Measurements from ENCODE around the gene PPP2R5D. TPM values are rescaled to one million over a fixed set of nuclear protein-coding genes. Genes with fewer than 3 reads are reported as not detected.
A peak's percentile ranks its signal among the peaks of the same experiment; 100 is the strongest.

The PPP2R5D gene
- total RNA-seq, 1 experiment from 2014 or later: 53.5 TPM

GRCh38 chr6:42978839-42979522 is 5.4 kb upstream of the PPP2R5D start, which contains the start of gene PEX6:
Gene PEX6 (minus strand): TSS chr6:42979181. CDS start chr6:42979150, 31 bp downstream.
- H4K8ac ChIP-seq (replicated peaks; ENCODE audit: insufficient read length, low read depth, low read length): no peak within 1 kb of the TSS

More at GRCh38 chr6:42978839-42979522, 5.4 kb upstream of the PPP2R5D start, which contains the start of gene PEX6:
- peaks cover 3 to 6% (median 4%) of the 10 kb centered on the region in 3 experiments; a peak in 4 of 7 replicates for H3K36me3 Mint-ChIP-seq (ENCODE audit: insufficient read depth in 1 of 3, low read depth in 3 of 3)
- H2BK15ac ChIP-seq (ENCODE audit: low read depth, low read length): no peak within 1 kb of the TSS
- H3K14ac ChIP-seq (ENCODE audit: insufficient read depth, low read length): peak within 1 kb of the TSS; percentile 66; the same call in 1 of the 2 replicates
- H3K27me3 Mint-ChIP-seq (ENCODE audit: low read depth): no peaks in the 10 kb centered on the region
- no peak within 1 kb of the TSS for H2BK120ac ChIP-seq (ENCODE audit: low read depth, low read length, poor library complexity, severe bottlenecking)
- H4K91ac ChIP-seq (ENCODE audit: insufficient read length, low read depth, low read length): no peak within 1 kb of the TSS
- H2BK20ac ChIP-seq (ENCODE audit: low read depth, low read length, poor library complexity, severe bottlenecking): no peak within 1 kb of the TSS
- DNase-seq: peak; percentile 96
- TF ChIP-seq CTCF (conservative IDR thresholded peaks at IDR 0.05): no peak
- H3K79me2 ChIP-seq (ENCODE audit: insufficient read depth, low read length): no peaks in the 10 kb centered on the region
- no CpG with 5 or more reads among the region's 59 CpGs for WGBS (ENCODE audit: extremely low coverage, insufficient read length, low lambda C conversion rate)
- peak within 1 kb of the TSS; percentile 76 for H3K4me2 ChIP-seq (ENCODE audit: insufficient read depth, insufficient read length, low read length)
- no peaks in the 10 kb centered on the region for H3K27me3 ChIP-seq (ENCODE audit: insufficient read depth, low read length)
- H3K18ac ChIP-seq (ENCODE audit: insufficient read length, low read depth, low read length): no peak within 1 kb of the TSS
- no peak within 1 kb of the TSS for H2AFZ ChIP-seq (ENCODE audit: low read length)
- no peak within 1 kb of the TSS for H3K4ac ChIP-seq (ENCODE audit: low read depth, low read length)
- no peak within 1 kb of the TSS for H3K56ac ChIP-seq (ENCODE audit: insufficient read length, low read depth, low read length)
- H3K4me3 Mint-ChIP-seq: peak within 1 kb of the TSS; percentile 83 to 87
- H3K9ac ChIP-seq (ENCODE audit: extremely low read depth, insufficient read length, low read length): peak within 1 kb of the TSS; percentile 69
- H2AK5ac ChIP-seq (ENCODE audit: insufficient read length, low read length): no peak within 1 kb of the TSS
- H2BK5ac ChIP-seq (ENCODE audit: insufficient read length, low read length): no peak within 1 kb of the TSS
- H3K27ac Mint-ChIP-seq: peak within 1 kb of the TSS; percentile 84 to 95 (median 85)
- no peak within 1 kb of the TSS for H3K27ac ChIP-seq (ENCODE audit: insufficient read length, low read depth, low read length)
- H2BK12ac ChIP-seq (ENCODE audit: insufficient read length, low read depth, low read length): no peak within 1 kb of the TSS
- no peak within 1 kb of the TSS for H4K5ac ChIP-seq (ENCODE audit: insufficient read length, low read depth, low read length)
- no peak within 1 kb of the TSS for H3T11ph ChIP-seq (ENCODE audit: low read length)
- H3K23me2 ChIP-seq (ENCODE audit: insufficient read length, low read depth, low read length, poor library complexity, severe bottlenecking): peaks cover 13% of the 10 kb centered on the region
- no peaks in the 10 kb centered on the region for H3K9me3 Mint-ChIP-seq
- H3K79me1 ChIP-seq (ENCODE audit: insufficient read depth, low read depth, low read length, poor library complexity, severe bottlenecking): no peaks in the 10 kb centered on the region
- H4K20me1 ChIP-seq (ENCODE audit: control insufficient read depth, insufficient read depth, insufficient read length): no peaks in the 10 kb centered on the region
- H3K4me1 Mint-ChIP-seq: peaks cover 16 to 22% of the 10 kb centered on the region in 2 experiments
- H3K9me3 ChIP-seq (ENCODE audit: control insufficient read depth, low read depth, low read length): no peaks in the 10 kb centered on the region
- no peak within 1 kb of the TSS for H3K23ac ChIP-seq (ENCODE audit: insufficient read length, low read depth, low read length)
- H3K4me1 ChIP-seq (ENCODE audit: insufficient read depth, low read length): no peaks in the 10 kb centered on the region; the same call in 1 of the 2 replicates

Measured in H9 (cell line).